MCF 10A (cell line): Measurements from ENCODE around the gene TSPAN17. TPM values are rescaled to one million over a fixed set of nuclear protein-coding genes. Genes with fewer than 3 reads are reported as not detected.
A peak's percentile ranks its signal among the peaks of the same experiment; 100 is the strongest.

Experiments used
- BruUV-seq: library from RNA; stranded (reverse); fragments of 400-500 nt; replicated peaks from 2 replicates; lab custom pipeline; 2021; lab: Mats Ljungman, UMichigan
- CTCF ChIA-PET: fragments of 300-600 bp; sonication (Branson Sonifier 250); formaldehyde crosslinking; extraction: SDS; loops from one replicate; lab custom pipeline; 2021; ENCODE audit warnings: antibody characterized with exemption, inconsistent platforms; lab: Yijun Ruan, JAX
- POLR2A ChIA-PET: fragments of 300-600, 350-650 bp; sonication (Branson Sonifier 250); formaldehyde crosslinking; extraction: SDS; loops from one replicate; lab custom pipeline; 2020; ENCODE audit warnings: antibody characterized with exemption, inconsistent platforms; lab: Yijun Ruan, JAX
- DNase-seq: peaks from one replicate; pipeline ENCODE4 v3.0.0-alpha.2; 2018; ENCODE audit not compliant: unreplicated experiment
- H3K27ac Mint-ChIP-seq: one replicate; pipeline ENCODE4 v1.8.0; 2022; ENCODE audit warnings: mild to moderate bottlenecking, low read depth, mixed read lengths; ENCODE audit not compliant: unreplicated experiment
- H3K27me3 Mint-ChIP-seq: one replicate; pipeline ENCODE4 v1.8.0; 2022; ENCODE audit warnings: mixed read lengths; ENCODE audit not compliant: insufficient read depth, unreplicated experiment
- H3K36me3 Mint-ChIP-seq: one replicate; pipeline ENCODE4 v1.8.0; 2022; ENCODE audit warnings: mild to moderate bottlenecking, moderate library complexity, mixed read lengths; ENCODE audit not compliant: insufficient read depth, unreplicated experiment
- H3K4me1 Mint-ChIP-seq: one replicate; pipeline ENCODE4 v1.8.0; 2022; ENCODE audit warnings: mixed read lengths; ENCODE audit not compliant: insufficient read depth, unreplicated experiment
- H3K4me3 Mint-ChIP-seq: one replicate; pipeline ENCODE4 v1.8.0; 2022; ENCODE audit warnings: mild to moderate bottlenecking, moderate library complexity, mixed read lengths; ENCODE audit not compliant: unreplicated experiment
- H3K9me3 Mint-ChIP-seq: one replicate; pipeline ENCODE4 v1.8.0; 2022; ENCODE audit warnings: mixed read lengths; ENCODE audit not compliant: unreplicated experiment
- CTCF ChIP-seq: fragments of 200-600 bp; IDR thresholded peaks from one replicate; pipeline ENCODE4 v1.8.0; 2022; ENCODE audit warnings: antibody characterized with exemption, mild to moderate bottlenecking; ENCODE audit not compliant: unreplicated experiment
- intact Hi-C: fragments of 100-400 bp; cut with micrococcal nuclease; formaldehyde crosslinking; loops from 2 replicates; pipeline ENCODE4 v1.14.1; 2022
- total RNA-seq: library from RNA; stranded (reverse); gene quantifications from 2 replicates; pipeline ENCODE4 v1.2.3, GENCODE V29; 2022

The TSPAN17 gene
- total RNA-seq, 1 experiment from 2014 or later: 36.7 TPM

DNA sequence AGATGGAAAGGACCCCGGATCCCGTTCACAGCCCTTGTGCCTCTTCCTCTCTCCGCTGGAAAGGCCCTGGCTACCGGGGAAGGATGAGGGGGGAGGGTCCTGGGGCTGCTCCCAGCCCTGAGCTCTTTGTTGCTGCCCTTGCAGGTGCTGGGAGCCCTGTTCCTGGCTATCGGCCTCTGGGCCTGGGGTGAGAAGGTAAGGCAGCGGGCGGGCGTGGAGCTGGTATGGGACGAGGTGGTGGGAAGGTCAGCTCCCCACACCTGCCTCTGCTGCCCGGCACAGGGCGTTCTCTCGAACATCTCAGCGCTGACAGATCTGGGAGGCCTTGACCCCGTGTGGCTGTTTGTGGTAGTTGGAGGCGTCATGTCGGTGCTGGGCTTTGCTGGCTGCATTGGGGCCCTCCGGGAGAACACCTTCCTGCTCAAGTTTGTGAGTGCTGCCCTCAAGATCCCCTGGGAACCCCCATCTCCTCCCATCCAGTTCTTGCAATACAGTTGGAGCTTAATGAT, 4.2 kb downstream of the TSPAN17 start:
- POLR2A ChIA-PET: interaction anchor here (0.7 to 1.6 kb wide), 2 partner anchors 235 to 289 kb away, joined by 3 to 4 read pairs; partner anchors contain the start of gene CLTB
- no TSS peak for BruUV-seq

DNA sequence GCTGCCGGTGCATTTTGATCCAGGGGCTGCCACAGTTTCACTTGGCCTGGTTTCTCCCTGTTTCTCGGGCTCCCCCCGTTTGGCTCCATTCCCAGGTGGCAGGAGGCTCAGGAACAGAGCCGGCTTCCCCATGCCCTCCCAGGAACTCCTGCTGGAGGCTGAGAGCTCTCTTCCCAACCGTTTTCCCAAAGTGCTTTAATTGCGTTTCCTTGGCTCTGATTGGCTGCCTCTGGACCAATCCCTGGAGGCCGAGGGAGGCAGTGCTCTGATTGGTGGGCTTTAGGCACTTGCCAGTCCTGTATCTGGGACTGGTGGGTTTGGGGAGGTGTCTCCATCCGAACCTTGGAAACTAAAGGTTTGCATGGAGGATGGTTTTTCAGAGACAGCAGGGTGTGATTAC, 4.9 kb downstream of the TSPAN17 start:
- Mint-ChIP-seq H3K4me3 (no peak overlapping the region), H3K27me3 (no peaks in the 10 kb centered on the region), H3K9me3 (no peaks in the 10 kb centered on the region), H3K4me1 (peaks cover 32% of the 10 kb centered on the region), H3K36me3 (peaks cover under 1% of the 10 kb centered on the region), H3K27ac (no peak overlapping the region)
- CTCF ChIA-PET: interaction anchor here (0.6 to 9.4 kb wide), 6 partner anchors 7 to 460 kb away, joined by 3 to 122 read pairs (median 4); no protein-coding TSS in a partner anchor
- BruUV-seq: no TSS peak
- no peak for TF ChIP-seq CTCF
- POLR2A ChIA-PET: interaction anchor here (0.7 to 1.6 kb wide), 2 partner anchors 236 to 289 kb away, joined by 3 to 4 read pairs; partner anchors contain the start of gene CLTB
- DNase-seq: no peak
- intact Hi-C loops: no loop called here

More for the DNA sequence above, 4.2 kb downstream of the TSPAN17 start:
- Mint-ChIP-seq H3K27me3 (no peaks in the 10 kb centered on the region), H3K9me3 (no peaks in the 10 kb centered on the region), H3K27ac (no peak overlapping the region), H3K4me3 (no peak overlapping the region), H3K4me1 (peaks cover 32% of the 10 kb centered on the region), H3K36me3 (no peaks in the 10 kb centered on the region)
- no peak for DNase-seq
- CTCF ChIA-PET: interaction anchor here (0.6 to 9.4 kb wide), 9 partner anchors 8 to 1860 kb away, joined by 3 to 122 read pairs (median 3); no protein-coding TSS in a partner anchor
- intact Hi-C loops: no loop called here
- no peak for TF ChIP-seq CTCF

- no peaks in the 10 kb centered on the region for H3K9me3 Mint-ChIP-seq
- CTCF ChIA-PET: interaction anchor here (0.9 to 1.2 kb wide), 2 partner anchors 239 to 460 kb away, joined by 3 to 8 read pairs; no protein-coding TSS in a partner anchor
Observed at GRCh38 chr5:176653401-176654385, 6.4 kb downstream of the TSPAN17 start.

More at GRCh38 chr5:176653401-176654385, 6.4 kb downstream of the TSPAN17 start:
- Mint-ChIP-seq H3K36me3 (peaks cover 14% of the 10 kb centered on the region), H3K4me3 (no peak overlapping the region), H3K27ac (peak overlapping the region; percentile 17), H3K27me3 (no peaks in the 10 kb centered on the region), H3K4me1 (peaks cover 26% of the 10 kb centered on the region)
- no TSS peak for BruUV-seq
- no peak for DNase-seq
- no peak for TF ChIP-seq CTCF
- intact Hi-C loops: no loop called here
- POLR2A ChIA-PET: interaction anchor here (0.5 to 0.6 kb wide), 2 partner anchors 357 to 496 kb away, joined by 3 to 4 read pairs; no protein-coding TSS in a partner anchor
